ENCODE results near the gene ARF4.
"Not testable (repeated sequence)": the region's sequence is repeated elsewhere in the genome, so short reads cannot be mapped to it uniquely, and the experiment has no call there.

Gene ARF4

GRCh38 chr3:57597127-57597923, at the start of gene ARF4:
ARF4 (minus strand) TSS chr3:57597344; CDS start chr3:57597140, 204 bp downstream.
- peak; percentile 99 for DNase-seq

GRCh38 chr3:57646723-57647122, 49.6 kb upstream of the ARF4 start:
- no peak for DNase-seq

DNA sequence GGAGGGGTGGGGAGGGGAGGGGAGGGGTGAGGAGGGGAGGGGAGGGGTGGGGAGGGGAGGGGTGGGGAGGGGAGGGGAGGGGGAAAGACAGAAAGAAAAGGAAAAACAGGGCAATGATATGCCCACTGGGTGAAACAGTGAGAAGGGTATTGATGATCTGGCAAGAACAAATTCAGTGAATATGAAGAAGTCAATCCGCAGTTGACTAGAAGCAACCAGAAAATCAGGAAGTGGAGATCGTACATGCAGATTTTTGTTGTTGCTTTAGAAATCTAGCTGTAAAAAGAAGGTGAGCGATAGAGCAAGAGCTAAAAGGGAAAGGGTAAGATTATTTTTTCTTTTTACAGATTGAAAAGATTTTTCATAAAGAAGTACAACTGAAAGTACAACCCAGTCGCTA, 47.6 kb upstream of the ARF4 start:
- DNase-seq, result no peak

- no peak for DNase-seq
Observed at GRCh38 chr3:57637391-57637790, 40.2 kb upstream of the ARF4 start.

GRCh38 chr3:57634259-57634658, 37.1 kb upstream of the ARF4 start:
- not testable (repeated sequence) for DNase-seq

GRCh38 chr3:57627976-57628375, 30.8 kb upstream of the ARF4 start:
- no peak for DNase-seq

GRCh38 chr3:57624801-57625200, 27.7 kb upstream of the ARF4 start:
- no peak for DNase-seq

GRCh38 chr3:57622362-57622761, 25.2 kb upstream of the ARF4 start:
- DNase-seq, result no peak

DNA sequence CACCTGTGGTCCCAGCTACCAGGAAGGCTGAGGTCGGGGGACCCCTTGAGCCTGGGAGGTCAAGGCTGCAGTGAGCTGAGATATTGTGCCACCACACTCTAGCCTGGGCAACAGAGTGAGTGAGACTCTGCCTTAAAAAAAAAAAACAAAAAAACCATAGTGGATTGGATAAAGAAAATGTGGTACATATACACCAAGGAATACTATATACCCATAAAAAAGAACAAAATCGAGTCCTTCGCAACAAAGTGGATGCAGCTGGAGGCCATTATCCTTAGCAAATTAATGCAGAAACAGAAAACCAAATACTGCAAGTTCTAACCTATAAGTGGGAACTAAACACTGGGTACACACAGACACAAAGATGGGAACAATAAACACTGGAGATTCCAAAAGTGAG, 20.6 kb upstream of the ARF4 start:
- no peak for DNase-seq

GRCh38 chr3:57616233-57616632, 19.1 kb upstream of the ARF4 start:
- DNase-seq, result no peak

DNA sequence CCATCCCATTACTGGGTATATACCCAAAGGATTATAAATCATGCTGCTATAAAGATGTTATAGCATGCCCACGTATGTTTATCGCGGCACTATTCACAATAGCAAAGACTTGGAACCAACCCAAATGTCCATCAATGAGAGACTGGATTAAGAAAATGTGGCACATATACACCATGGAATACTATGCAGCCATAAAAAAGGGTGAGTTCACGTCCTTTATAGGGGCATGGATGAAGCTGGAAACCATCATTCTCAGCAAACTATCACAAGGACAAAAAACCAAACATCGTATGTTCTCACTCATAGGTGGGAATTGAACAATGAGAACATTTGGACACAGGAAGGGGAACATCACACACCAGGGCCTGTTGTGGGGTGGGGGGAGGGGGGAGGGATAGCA, 14.7 kb upstream of the ARF4 start:
- DNase-seq, result not testable (repeated sequence)

- DNase-seq, result no peak
Observed at GRCh38 chr3:57605683-57606082, 8.5 kb upstream of the ARF4 start.

GRCh38 chr3:57604971-57605370, 7.8 kb upstream of the ARF4 start:
- no peak for DNase-seq

GRCh38 chr3:57600195-57600594, 3.1 kb upstream of the ARF4 start:
- no peak for DNase-seq

- DNase-seq, result no peak
Observed at GRCh38 chr3:57598765-57599360, 1.7 kb upstream of the ARF4 start.

GRCh38 chr3:57596495-57597126, 533 bp downstream of the ARF4 start:
- DNase-seq, result peak; percentile 76

GRCh38 chr3:57594576-57594975, 2.6 kb downstream of the ARF4 start:
- DNase-seq, result no peak

DNA sequence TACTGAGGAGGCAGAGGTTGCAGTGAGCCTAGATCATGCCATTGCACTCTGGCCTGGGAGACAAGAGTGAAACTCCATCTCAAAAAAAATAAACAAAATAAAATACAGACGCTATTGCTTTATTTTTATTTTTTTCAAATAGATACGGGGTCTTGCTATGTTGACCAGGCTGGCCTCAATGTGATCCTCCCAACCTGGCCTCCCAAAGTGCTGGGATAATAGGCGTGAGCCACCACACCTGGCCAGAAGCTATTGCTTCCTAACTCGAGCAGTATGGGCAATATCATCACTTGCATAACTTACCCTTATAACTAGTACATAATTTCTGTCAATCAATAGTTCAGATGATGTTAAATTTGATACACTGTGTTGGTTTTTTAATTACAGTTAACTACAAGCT, 3.0 kb downstream of the ARF4 start:
- no peak for DNase-seq

GRCh38 chr3:57592306-57592705, 4.8 kb downstream of the ARF4 start:
- no peak for DNase-seq

- DNase-seq, result no peak
Observed at GRCh38 chr3:57587905-57588304, 9.2 kb downstream of the ARF4 start.

DNA sequence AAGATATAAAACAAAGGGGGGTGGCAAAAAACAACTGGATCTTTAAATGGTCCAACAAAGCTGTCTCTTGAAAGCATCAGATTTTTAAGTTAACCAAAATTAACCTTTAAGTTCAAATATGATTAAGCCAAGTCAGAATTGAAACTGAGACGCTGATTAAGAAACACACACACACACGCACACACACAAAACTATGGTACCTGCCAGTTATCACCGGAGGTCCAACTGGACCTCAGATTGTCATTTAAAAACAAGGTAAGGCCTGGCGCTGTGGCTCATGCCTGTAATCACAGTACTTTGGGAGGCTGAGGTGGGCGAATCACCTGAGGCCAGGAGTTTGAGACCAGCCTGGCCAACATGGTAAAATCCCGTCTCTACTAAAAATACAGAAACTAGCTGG, 10.4 kb downstream of the ARF4 start:
- DNase-seq, result peak; percentile 23

- no peak for DNase-seq
Observed at GRCh38 chr3:57583544-57583943, 13.6 kb downstream of the ARF4 start.

DNA sequence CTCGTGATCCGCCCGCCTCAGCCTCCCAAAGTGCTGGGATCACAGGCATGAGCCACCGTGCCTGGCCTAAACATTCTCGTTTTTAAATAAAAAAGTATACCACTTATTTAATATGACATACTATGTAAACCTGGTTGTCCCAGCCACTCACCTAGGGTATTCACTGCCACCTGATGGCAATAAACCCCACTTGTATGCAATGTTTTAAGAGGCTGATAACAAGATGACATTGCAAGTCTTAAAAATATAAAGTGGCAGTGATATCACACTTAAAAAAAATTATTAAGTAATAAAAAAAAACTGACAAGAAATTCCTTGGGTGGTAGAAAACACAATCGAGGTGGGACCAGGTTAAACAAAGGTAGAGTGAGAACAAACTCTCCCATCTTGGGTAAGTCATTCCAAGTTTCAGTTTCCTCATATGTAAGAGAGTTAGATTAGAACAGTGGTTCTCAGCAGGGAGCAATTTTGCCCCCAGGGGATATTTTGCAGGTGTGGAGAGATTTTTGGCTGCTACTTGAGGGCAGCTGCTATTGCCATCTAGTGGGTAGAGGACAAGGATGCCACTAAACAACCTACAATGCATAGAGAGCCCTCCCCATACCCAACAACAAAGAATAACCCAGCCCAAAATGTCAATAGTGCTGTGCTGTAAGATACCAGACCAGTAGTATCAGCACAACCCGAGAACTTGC, 14.5 kb downstream of the ARF4 start:
- DNase-seq, result no peak

- no peak for DNase-seq
Observed at GRCh38 chr3:57577801-57578200, 19.3 kb downstream of the ARF4 start.

Data from activated CD4-positive, alpha-beta T cell treated with anti-CD3 and anti-CD28 coated beads, Interleukin-2, Interleukin-6, amounts not matched to agents 100 ng/mL and 50 ng/mL, durations not matched to agents 16 hours and 8 hours (primary cell).